Central memory CD4-positive, alpha-beta T cell (primary cell): ENCODE measurements around the gene SHC4.
"Not testable (repeated sequence)": the region's sequence is repeated elsewhere in the genome, so short reads cannot be mapped to it uniquely, and the experiment has no call there.

ENCODE experiments used
- DNase-seq: peaks from one replicate; pipeline ENCODE4 v3.0.0; 2022

Gene SHC4

DNA sequence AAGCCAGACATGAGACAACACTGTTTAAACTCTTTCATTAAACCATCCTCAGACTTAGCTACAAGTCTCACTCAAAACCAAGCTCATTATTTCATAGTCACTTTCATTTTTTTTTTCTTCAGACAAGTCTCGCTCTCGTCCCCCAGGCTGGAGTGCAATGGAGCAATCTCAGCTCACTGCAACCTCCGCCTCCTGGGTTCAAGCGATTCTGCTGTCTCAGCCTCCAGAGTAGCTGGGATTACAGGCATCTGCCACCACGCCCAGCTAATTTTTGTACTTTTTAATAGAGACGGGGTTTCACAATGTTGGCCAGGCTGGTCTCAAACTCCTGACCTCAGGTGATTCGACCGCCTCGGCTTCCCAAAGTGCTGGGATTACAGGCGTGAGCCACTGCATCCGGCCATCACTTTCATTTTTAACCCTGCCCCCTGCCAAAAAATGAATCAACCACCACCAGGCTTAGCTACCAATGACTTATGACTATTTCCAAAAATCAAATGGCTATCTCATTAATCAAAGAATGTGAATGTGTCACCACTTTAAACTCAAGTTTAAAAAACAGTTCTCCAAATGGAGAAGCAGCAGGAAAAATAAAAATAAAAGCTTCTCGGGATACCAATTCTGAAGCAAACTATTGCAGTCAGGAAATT is 173.1 kb downstream of the SHC4 start:
- DNase-seq, result not testable (repeated sequence)

DNA sequence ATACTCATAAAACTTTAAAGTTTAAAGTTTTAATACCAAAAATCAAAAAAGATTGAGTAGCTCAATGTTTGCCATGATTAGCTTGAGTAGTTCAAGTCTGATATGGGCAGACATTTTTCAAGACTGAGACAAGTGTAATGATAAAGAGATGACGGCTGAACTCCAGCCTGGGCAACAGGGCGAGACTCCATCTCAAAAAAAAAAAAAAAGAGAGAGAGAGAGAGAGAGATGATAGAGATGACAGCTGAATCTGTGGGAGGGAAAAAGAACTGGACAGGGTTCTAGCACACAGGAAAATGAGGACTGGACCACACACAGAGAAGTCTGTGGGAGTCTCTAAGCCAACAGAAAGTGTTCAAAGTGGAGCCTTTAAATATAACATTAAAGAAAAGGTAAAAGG is 178.0 kb downstream of the SHC4 start:
- DNase-seq, result no peak

DNA sequence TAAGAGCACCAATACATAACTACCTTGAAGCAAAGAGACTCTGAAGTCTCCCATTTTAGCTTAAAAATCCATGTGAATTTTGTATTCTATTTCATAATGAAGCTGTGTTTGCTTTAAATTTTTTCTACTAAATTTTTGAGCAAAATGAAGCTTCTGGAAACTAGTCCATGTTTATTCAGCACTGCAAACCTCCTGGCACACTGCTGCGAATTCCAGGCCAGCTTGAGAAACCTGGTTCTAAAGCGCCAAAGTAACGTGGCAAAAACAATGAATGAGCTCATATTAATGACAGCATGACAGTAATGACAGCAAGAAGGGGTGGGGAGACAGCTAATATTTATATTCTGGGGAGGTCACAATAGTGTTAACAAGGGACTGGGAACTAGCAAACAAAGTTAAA is 178.5 kb downstream of the SHC4 start:
- DNase-seq, result no peak

DNA sequence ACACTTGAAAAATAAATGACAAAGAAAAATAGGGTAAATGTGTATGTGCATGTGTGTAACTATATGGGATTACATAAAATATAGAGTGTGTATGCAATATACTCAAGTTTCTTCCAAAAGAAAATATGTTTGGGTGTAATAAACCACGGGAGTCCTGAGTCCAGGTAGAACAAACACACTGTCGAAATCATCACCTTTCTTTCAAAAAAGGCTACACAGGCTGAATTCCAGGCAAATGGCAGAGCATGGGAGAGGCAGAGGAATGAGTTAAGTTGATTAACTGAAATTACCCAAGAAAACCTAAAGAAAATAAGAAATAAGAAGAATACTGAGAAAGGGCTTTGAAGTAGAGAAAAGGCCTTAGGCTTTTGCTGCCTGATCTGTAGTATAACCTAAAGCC is 179.0 kb downstream of the SHC4 start:
- DNase-seq, result no peak

DNA sequence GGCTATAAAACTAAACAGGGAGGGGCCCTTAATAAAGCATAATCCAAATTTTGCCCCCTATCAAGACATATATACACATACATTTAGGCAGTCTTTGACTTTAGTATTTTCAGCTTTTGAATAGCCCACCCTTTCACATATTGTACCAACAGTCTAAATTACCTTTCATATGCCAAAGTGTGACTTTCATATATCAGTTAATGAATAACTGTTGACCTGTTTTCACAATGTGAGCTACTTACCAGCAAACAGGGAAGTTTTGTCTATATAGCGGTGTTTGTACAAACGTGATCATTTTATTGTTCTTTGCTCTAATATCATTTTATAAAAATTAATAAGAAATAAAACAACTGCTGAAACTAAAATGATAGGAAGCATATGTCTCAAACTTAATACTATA is 180.8 kb downstream of the SHC4 start:
- no peak for DNase-seq

DNA sequence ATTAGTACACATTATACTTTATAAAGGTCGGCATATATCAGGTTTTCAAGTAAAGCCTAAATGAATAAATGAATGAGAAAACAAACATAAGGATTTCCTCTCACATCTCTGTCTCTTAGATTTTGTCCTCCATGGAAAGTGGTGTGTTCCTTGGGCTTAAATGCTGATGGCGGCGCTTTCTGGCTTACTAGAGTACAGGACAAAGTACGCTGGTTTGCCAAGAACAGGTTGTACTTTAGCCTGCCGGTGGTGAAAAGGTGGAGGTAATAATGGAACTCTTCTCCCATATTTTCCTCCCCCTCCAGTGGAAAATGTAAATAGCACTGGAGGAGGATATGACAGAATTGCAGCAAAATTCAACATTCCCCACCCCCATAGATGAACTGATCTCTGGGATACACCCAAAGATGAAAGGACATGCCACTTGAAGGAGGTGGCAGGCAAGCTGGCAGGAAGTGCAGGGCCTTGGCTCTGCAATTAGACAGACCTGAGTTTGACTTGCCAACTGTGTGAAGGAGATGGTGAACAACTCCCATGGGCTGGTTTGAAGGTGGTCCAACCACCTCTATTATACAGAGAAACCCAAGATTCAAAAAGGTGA is 182.1 kb downstream of the SHC4 start:
- no peak for DNase-seq

DNA sequence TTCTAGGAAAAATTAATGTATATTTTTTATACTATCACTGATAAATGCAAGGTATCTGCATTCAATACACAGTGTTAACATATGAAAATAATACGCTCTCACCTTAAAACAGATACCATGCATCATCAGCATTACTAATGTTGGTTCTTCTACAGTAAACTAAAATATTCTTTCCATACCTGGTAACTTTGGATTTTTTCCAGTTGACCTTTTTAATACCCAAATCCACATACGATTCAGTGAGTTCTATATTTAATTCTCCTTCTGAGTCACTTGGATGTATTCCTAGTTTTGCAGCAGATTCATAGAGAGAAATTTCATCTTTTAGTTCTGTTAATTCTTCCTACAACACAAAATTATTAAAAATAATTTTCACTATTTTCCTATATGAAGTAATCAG is 182.7 kb downstream of the SHC4 start:
- no peak for DNase-seq

DNA sequence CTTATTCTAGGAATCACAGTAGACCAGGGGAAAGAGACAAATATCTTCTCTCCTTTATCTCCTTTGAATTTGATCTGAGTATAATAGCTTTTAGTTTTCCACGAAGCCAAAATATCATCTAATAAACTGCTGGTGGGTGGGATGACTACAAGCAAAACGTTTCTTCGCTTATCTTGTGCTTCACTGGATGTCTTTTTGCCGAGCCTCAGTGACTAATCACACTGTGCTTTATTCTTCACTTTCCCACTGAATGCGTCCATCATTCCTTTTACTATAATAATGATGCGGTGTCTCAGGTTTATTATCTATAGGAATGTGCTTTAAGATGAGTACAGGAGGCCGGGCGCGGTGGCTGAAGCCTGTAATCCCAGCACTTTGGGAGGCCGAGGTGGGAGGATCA is 185.4 kb downstream of the SHC4 start:
- no peak for DNase-seq

DNA sequence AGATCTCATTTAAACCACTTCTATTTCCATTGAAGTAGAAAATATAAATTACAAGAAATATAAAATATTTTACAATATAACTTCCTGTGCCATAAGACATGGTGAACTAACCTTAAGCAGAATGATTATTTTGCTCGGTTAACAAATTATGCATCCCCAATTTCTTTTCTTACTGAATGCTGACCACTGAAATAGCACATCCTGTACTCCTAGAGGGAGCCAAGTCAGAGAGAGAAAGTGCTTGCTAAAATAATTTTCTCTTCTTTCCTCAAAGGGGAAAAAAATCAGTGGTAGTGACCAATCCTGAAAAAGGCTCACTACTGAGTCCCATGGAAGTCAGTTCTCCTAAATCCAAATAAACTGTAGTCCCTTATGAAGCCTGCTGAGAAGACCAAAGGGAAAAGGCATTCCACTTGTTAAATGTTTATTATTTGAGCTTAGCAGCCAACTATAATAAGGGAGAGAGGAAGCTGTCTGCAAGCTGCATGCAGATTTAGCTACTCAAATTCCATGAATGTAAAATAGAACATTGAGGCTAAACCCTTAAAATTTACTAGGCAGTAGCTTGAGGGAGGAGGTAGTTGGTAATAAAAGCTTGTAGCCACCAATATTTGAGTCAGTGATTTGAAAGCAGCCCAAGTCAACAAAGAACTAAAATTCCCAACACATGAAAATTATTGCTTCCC is 185.9 kb downstream of the SHC4 start:
- no peak for DNase-seq

DNA sequence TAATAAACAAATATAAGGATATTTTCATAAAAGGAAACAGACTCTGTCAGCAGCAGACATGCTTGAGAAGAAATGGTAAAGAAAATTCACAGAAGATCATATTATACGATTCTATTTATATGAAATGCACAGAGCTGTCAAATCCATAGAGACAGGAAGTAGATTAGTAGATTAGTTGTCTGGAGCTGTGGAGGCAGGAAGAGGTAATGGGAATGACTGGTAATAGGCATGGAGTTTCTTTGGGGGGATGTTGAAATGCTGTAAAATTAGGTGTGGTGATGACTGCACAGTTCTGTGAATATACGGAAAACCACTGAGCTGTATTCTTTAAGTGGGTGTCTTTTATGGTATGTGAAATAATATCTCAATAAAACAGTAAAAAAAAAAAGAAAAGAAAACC is 188.2 kb downstream of the SHC4 start:
- no peak for DNase-seq

DNA sequence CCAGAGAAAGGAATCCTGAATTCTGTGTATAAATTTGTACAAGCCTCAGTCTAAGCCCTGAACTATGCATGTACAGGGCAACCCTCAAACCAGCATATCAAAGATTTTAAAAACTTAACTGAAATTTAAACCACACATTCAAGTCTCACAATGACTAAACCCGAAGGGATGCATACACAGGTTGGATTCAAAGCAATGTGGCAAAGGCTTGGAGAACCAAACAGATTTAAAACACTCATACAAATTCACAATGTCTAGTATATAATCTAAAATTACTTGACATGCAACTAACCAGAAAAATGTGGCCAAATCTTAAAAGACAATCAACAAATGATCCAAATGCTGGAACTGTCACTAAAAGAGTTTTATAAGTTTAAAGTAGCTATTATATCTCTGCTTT is 189.2 kb downstream of the SHC4 start:
- no peak for DNase-seq
